HG02588 (cell line): ENCODE results near the gene MED13L.
"Not testable (repeated sequence)": the region's sequence is repeated elsewhere in the genome, so short reads cannot be mapped to it uniquely, and the experiment has no call there.

ENCODE experiments used
- ATAC-seq: cut with Tn5 transposase; IDR thresholded peaks from one replicate; pipeline ENCODE4 v1.9.1; 2021; ENCODE audit warnings: mild to moderate bottlenecking, moderate library complexity; ENCODE audit not compliant: unreplicated experiment

The MED13L gene

GRCh38 chr12:116136340-116136739, 141.2 kb downstream of the MED13L start:
- ATAC-seq = no peak

DNA sequence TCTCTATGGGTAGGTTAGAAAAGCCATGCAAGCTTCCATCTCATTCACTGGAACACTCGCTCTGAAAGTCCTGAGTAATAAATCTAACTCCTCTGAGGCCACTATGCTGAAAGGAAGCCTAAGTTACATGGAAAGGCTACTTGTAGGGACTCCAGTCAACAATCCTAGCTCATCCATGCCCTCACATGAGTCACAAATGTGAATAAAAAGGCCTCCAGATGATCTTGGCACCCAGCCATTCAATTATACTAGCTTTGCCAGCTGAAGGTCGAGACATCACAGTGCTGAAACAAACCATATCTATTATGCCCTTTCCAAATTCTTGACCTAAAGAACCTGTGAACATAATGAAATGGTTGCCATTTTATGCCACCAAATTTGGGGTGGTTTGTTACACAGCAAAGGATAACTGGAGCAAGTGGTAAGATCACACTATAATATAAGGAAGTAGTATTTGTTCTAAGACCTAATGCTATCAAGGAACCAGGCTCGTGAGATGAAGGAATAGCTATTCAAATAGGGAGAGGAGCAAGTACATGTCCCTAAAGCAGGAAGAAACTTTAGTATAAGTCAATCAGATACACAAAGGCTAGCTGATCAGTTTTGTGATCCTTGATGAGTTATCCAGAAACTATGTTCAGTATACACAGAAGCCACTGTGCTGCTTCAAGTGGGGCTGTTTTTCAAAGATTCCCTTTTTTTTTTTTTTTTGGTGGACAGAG, 142.1 kb downstream of the MED13L start:
- no peak for ATAC-seq

DNA sequence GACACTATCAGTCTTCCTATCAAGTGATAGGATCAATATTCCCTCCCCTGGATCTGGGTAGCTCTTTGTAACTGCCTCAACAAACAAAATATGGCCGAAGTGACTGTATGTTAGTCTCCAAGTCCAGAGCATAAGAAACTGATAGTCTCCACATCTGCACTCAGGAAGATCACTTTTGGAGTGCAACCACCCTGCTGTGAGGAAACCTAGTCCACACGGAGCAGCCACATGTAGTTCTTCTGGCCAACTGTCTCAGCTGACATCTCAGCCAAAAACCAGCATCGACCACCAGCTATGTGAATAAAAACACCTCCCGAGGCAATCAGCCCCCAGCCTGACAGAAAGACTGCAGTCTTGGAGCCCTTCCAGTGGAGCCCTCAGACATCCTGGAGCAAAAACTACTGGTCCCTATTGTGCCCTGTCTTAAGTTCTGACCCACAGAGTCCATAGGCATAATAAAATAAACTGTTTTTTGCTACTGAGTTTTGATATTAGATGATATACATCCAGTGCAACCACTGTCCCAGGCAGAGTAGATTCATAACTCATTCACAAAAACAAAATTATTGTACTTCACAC, 143.8 kb downstream of the MED13L start:
- no peak for ATAC-seq

- ATAC-seq = no peak
These were observed 144.3 kb downstream of the MED13L start for GRCh38 chr12:116133149-116133548.

DNA sequence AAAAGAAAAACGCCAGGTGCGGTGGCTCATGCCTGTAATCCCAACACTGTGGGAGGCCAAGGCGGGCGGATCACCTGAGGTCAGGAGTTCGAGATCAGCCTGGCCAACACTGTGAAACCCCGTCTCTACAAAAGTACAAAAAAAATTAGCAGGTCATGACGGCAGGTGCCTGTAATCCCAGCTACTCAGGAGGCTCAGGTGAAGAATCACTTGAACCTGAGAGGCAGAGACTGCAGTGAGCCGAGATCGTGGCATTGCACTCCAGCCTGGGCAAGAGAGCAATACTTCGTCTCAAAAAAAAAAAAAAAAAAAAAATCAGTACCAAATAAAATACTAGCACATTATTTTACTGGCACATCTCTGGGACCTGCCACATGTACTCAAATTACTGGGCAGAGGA, 145.5 kb downstream of the MED13L start:
- not testable (repeated sequence) for ATAC-seq

DNA sequence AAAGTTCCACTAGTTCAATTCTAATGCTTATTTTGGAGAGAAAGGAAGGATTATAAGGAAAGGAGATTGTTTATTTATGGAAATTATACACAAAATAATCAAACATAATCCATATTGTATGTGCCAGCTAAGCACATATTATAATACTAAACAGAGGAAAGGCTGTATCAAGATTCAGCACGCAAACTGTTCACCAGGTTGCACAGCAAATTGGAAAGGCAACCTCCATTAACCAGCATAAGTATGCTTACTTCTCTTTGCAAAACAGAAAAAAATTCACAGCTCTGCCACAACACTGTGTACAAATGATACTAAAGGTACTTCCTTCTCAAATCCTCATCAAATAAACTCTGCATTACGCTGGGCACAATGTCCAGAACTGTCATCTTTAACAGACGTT, 146.3 kb downstream of the MED13L start:
- ATAC-seq = no peak

- ATAC-seq = no peak
These were observed 147.1 kb downstream of the MED13L start for GRCh38 chr12:116130431-116130830.

- ATAC-seq = no peak
These were observed 148.7 kb downstream of the MED13L start for GRCh38 chr12:116128779-116129178.

DNA sequence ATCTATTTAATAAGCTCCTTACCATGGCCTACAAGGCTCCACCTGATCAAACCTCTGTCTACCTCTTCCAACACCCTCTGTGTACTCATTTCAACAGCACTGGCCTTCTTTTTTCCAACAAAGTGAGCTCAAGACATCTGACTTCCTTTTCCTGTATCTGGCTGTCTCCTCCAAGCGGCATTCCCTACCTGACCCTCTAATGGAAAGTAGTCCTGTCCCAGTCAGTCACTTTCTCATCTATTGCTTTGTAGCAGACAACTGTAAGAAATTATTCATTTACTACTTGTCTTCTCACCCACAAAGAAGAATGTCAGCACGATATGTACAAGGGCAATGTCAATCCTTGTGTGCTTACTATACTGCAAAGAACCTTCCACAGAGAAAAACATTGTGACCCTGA, 149.6 kb downstream of the MED13L start:
- no peak for ATAC-seq

DNA sequence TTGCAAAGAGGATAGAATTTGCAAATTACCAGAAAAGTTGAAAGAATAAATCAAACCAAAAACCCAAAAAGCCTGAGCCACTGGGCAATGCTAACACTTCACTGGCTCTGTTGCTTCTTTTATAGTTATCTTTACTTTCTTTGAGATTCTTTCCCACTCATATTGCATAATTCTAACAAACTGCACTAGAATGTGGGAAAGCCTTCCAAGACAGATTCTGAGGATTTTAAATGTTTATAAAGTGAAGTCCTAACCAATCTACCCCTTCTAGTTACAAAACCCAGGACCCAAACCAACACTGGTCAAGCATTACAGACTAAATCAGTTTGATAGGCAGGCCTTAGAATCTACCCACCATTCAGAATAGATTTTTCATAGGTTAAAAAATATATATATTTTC, 150.9 kb downstream of the MED13L start:
- no peak for ATAC-seq

DNA sequence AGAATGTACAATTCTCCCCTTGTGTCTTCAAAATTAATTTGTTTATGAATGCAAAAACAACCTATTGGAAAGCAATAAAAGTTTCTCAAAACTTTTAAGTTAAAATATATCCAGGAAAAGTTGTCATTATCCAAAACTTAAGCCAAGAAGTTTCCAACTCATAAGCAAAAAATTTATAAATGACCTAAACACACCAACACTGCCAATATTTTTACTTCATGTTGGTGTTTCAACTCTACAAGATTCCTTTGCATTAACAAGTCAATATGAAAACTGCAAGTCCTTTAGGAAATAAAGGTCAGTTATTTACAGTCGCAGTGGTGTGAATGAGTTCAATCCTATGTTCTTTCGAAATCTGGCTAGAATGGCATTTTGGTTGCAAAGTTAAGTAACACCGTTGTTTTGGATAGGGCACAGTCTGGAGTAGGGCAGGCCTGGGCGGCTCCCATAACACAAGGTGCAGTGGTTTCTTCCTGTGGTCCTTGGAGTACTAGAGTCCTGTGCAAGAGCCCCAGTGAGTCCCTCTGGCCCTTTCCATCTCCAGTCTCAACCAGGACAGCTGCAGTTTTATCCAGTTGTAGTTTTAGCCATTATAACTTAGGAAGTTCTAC, 151.4 kb downstream of the MED13L start:
- ATAC-seq = no peak

DNA sequence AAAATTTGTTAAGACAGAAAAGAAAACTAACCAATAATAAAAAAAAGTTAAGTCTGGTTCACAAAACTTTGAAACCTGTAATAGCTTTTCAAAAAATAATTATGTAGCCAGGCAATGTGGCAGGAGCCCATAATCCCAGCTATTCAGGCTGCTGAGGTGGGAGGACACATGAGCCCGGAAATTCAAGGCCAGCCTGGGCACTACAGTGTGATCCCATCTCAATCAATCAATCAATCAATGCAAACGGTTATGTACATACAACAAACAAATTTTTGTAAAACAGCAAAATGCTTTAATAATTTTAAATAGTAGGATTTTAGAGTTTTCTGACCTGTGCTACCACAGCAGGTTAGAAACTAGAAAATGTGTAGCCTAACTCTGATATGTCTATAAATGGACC, 152.4 kb downstream of the MED13L start:
- ATAC-seq = no peak

DNA sequence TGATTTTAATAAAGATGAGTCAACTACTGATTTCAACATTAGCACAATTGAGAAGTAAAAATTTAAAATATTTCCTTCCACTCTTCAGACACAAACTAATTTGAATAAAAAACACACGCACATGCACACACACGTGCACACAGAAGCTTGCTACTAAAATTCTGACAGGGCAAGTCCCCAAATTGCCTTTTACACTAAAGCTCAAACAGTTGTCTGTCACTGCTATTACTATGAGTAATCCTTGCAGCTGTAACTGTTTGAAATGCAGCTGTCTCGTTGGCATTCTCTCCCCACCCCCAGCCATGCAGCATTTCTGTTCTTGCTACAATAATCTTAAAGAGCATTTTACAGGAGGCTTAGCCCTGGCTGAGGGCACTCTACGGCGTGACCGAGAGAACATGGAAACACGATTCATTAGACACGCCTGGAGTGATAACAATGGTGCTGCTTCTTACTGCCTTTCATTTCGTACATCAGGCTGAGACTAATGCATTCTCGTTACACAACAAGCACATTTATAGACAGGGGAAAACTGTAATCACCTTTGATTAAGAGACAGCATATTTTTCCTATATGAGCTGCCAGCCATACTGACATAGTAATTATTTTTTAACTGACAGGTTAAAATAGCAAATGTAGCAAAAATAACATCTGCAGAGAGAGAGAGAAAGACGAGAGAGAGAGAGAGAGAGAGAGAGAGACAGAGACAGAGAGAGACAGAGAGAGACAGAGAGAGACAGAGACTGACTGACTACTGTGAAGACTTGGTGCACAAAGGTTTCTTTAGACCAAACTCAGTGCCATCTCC, 153.8 kb downstream of the MED13L start:
- ATAC-seq = peak; percentile 87

DNA sequence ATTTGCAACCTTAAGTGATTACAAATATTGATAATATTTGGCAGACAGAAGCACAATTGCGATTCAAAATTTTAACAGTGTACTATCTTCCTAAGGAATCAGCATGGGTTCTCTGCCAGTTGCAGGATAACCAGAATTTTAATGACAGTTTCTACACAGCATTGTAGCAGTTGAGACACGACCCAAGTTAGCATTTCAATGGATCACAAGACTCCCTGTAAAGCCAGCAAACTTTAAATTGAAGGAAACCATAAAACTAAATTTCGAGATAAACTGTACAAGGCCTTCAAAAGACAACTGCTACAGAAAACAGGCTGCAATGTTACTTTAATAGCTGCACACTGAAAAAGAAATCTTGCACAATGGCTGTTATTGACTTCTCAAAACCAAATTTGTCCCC, 154.9 kb downstream of the MED13L start:
- ATAC-seq = no peak

DNA sequence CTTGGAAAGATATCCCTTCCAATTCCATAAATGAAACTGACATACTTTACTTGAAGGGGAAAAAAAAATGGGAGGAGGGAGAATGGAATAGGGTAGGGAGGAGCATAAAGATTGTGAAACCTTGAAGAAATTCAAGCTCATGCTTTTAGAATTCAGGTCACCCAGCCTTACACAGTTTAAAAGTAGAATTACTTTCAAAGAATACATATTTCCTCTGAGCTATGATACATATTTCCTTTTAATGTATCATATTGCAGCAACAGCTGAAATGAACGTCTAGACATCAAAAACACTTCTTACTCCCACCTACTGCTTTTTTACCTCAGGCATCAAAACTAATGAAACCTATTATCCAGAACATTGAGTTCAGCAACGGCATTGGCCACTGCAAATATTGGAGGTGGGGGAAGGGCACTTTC, 156.0 kb downstream of the MED13L start:
- ATAC-seq = no peak

GRCh38 chr12:116116650-116117424, 160.7 kb downstream of the MED13L start:
- ATAC-seq = no peak

- ATAC-seq = no peak
These were observed 163.9 kb downstream of the MED13L start for GRCh38 chr12:116113398-116114130.

DNA sequence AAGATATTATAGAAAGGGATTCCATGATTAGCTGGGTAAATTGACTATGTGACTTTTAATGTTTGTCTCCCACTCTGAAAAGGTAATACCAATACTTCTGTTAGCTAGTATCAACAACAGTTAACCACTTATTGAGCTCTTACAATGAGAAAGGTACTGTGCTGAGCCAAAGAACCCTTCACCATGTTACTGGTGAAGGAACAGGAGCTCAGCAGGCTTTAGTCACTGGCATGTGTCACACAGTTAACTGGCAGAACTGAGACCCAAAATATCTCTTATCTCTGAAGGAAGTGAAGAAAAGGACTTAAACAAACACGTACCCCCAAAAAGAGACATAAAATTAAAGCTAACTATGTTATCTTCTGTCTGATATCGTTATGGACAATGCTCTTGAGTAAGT, 170.6 kb downstream of the MED13L start:
- no peak for ATAC-seq

DNA sequence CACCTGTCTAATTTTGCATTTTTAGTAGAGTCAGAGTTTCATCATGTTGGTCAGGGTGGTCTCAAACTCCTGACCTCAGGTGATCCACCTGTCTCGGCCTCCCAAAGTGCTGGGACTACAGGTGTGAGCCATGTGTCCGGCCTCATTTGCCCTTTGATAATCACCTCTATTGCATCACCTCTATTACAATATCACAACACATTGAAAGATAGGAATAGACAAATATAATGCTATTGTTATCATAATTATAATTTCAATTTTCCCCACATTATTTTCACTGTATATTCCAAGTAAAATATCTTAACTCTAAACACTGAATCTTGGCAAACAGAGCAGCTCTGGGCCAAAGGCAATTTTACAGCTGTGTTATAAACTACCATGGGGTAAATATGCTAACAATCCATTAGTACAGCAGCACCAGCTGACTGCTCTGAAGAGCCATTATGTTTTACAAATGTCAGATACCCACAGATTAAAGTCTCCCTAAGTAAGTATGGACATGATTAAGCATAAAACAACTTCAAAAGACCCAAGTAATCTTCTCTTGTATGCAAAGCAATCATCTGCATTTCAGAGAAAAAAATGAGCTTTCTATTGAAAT, 173.2 kb downstream of the MED13L start:
- no peak for ATAC-seq

GRCh38 chr12:116101991-116102390, 175.5 kb downstream of the MED13L start:
- no peak for ATAC-seq
